ENCODE measurements around the gene EEF2K. TPM values are rescaled to one million over a fixed set of nuclear protein-coding genes. Genes with fewer than 3 reads are reported as not detected.

The EEF2K gene
- total RNA-seq, 3 donors from 2014 or later, result 38.6 to 60.8 (median 39.7) TPM

GRCh38 chr16:22323959-22324786 lies 118.1 kb downstream of the EEF2K start:
- Histone ChIP-seq H3K36me3 (ENCODE audit: low read depth) (peaks cover 11% of the 10 kb centered on the region), H3K9me3 (no peaks in the 10 kb centered on the region), H3K4me3 (no peak overlapping the region), H3K4me1 (ENCODE audit: low read depth) (no peaks in the 10 kb centered on the region)
- intact Hi-C loops (cut with DNase I, micrococcal nuclease), result no loop called here
- ATAC-seq, result no peak
- no peak for TF ChIP-seq CTCF (IDR thresholded peaks at IDR 0.05)
- no peak for DNase-seq

- ATAC-seq, result no peak
- no peak for DNase-seq
- Histone ChIP-seq H3K36me3 (ENCODE audit: low read depth) (peaks cover 11% of the 10 kb centered on the region), H3K4me3 (no peak overlapping the region), H3K9me3 (no peaks in the 10 kb centered on the region), H3K4me1 (ENCODE audit: low read depth) (peaks cover under 1% of the 10 kb centered on the region)
- TF ChIP-seq CTCF (IDR thresholded peaks at IDR 0.05), result no peak
- intact Hi-C loops (cut with DNase I, micrococcal nuclease), result no loop called here
Measured at GRCh38 chr16:22324787-22325597, 118.9 kb downstream of the EEF2K start.

GRCh38 chr16:22325598-22326368 lies 119.7 kb downstream of the EEF2K start:
- Histone ChIP-seq H3K4me1 (ENCODE audit: low read depth) (peaks cover 2% of the 10 kb centered on the region), H3K36me3 (ENCODE audit: low read depth) (peaks cover 11% of the 10 kb centered on the region), H3K4me3 (no peak overlapping the region), H3K9me3 (no peaks in the 10 kb centered on the region)
- ATAC-seq, result no peak
- DNase-seq, result no peak
- intact Hi-C loops (cut with DNase I, micrococcal nuclease), result no loop called here
- TF ChIP-seq CTCF (IDR thresholded peaks at IDR 0.05), result no peak

- no peak for TF ChIP-seq CTCF (IDR thresholded peaks at IDR 0.05)
- no peak for DNase-seq
- H3K36me3 ChIP-seq (ENCODE audit: low read depth), result peaks cover 11% of the 10 kb centered on the region
- peaks cover 2% of the 10 kb centered on the region for H3K4me1 ChIP-seq (ENCODE audit: low read depth)
- ATAC-seq, result no peak
- intact Hi-C loops (cut with DNase I, micrococcal nuclease), result no loop called here
- no peak overlapping the region for H3K4me3 ChIP-seq
- H3K9me3 ChIP-seq, result no peaks in the 10 kb centered on the region
Measured at GRCh38 chr16:22326369-22326652, 120.2 kb downstream of the EEF2K start.

GRCh38 chr16:22326771-22327445 lies 120.8 kb downstream of the EEF2K start:
- peaks cover 2% of the 10 kb centered on the region for H3K4me1 ChIP-seq (ENCODE audit: low read depth)
- DNase-seq (no peak), ATAC-seq (no peak)
- H3K4me3 ChIP-seq, result no peak overlapping the region
- intact Hi-C loops (cut with DNase I, micrococcal nuclease), result no loop called here
- no peak for TF ChIP-seq CTCF (IDR thresholded peaks at IDR 0.05)
- H3K36me3 ChIP-seq (ENCODE audit: low read depth), result peaks cover 14% of the 10 kb centered on the region
- no peaks in the 10 kb centered on the region for H3K9me3 ChIP-seq

All from mucosa of descending colon (tissue), 3 donors.